Stimulated activated CD8-positive, alpha-beta memory T cell treated with anti-CD3 and anti-CD28 coated beads, Interleukin-12 subunit alpha, Interleukin-12 subunit beta, amount 100 ng/mL, for 24 hours (primary cell): ENCODE results near the gene LAMB3.
A peak's percentile ranks its signal among the peaks of the same experiment; 100 is the strongest.
"Not testable (repeated sequence)": the region's sequence is repeated elsewhere in the genome, so short reads cannot be mapped to it uniquely, and the experiment has no call there.

Experiments used
- DNase-seq: peaks from one replicate; pipeline ENCODE4 v3.0.0-alpha.2; 2020; ENCODE audit errors: extremely low read depth

Gene LAMB3

GRCh38 chr1:209652121-209652735 lies at the start of gene LAMB3:
Gene LAMB3 (minus strand): TSS chr1:209652425. CDS start chr1:209650944, 1,481 bp downstream.
- DNase-seq = no peak

GRCh38 chr1:209700686-209701085 lies 48.5 kb upstream of the LAMB3 start:
- DNase-seq = not testable (repeated sequence)

GRCh38 chr1:209697126-209697525 lies 44.9 kb upstream of the LAMB3 start:
- no peak for DNase-seq

GRCh38 chr1:209696673-209697072 lies 44.4 kb upstream of the LAMB3 start:
- no peak for DNase-seq

GRCh38 chr1:209692745-209693504 lies 40.7 kb upstream of the LAMB3 start:
- peak; percentile 21 for DNase-seq

- no peak for DNase-seq
Measured at GRCh38 chr1:209692296-209692695, 40.1 kb upstream of the LAMB3 start.

- DNase-seq = no peak
Measured at GRCh38 chr1:209691237-209691636, 39.0 kb upstream of the LAMB3 start.

- no peak for DNase-seq
Measured at GRCh38 chr1:209689477-209689876, 37.3 kb upstream of the LAMB3 start.

- DNase-seq = no peak
Measured at GRCh38 chr1:209688746-209689234, 36.6 kb upstream of the LAMB3 start.

GRCh38 chr1:209686322-209686721 lies 34.1 kb upstream of the LAMB3 start:
- no peak for DNase-seq

- DNase-seq = no peak
Measured at GRCh38 chr1:209685821-209686220, 33.6 kb upstream of the LAMB3 start.

- no peak for DNase-seq
Measured at GRCh38 chr1:209678981-209679539, 26.8 kb upstream of the LAMB3 start.

GRCh38 chr1:209675565-209676154 lies 23.4 kb upstream of the LAMB3 start:
- no peak for DNase-seq

- no peak for DNase-seq
Measured at GRCh38 chr1:209674957-209675564, 22.8 kb upstream of the LAMB3 start, which contains the start of gene G0S2. Gene G0S2 (plus strand): TSS chr1:209675412. CDS start chr1:209675685, 273 bp downstream.

GRCh38 chr1:209673631-209674417 lies 21.6 kb upstream of the LAMB3 start:
- DNase-seq = no peak

GRCh38 chr1:209672705-209673630 lies 20.7 kb upstream of the LAMB3 start:
- DNase-seq = no peak

GRCh38 chr1:209670441-209671082 lies 18.3 kb upstream of the LAMB3 start:
- no peak for DNase-seq

- no peak for DNase-seq
Measured at GRCh38 chr1:209667708-209668107, 15.5 kb upstream of the LAMB3 start.

- DNase-seq = no peak
Measured at GRCh38 chr1:209667103-209667502, 14.9 kb upstream of the LAMB3 start.
